22Rv1 (cell line): ENCODE measurements around the gene PPIL6.

Experiments used
- H3K27ac ChIP-seq: fragments of 450-650 bp; 2 replicates; pipeline ENCODE4 v1.5.1; 2017
- CTCF ChIP-seq: fragments of 450-650 bp; IDR thresholded peaks from 2 replicates; pipeline ENCODE4 v1.5.1; 2017; ENCODE audit warnings: mild to moderate bottlenecking
- ZFX ChIP-seq: fragments of 450-650 bp; IDR thresholded peaks from 2 replicates; pipeline ENCODE4 v1.6.1; 2017; ENCODE audit warnings: antibody characterized with exemption, borderline replicate concordance

The PPIL6 gene

GRCh38 chr6:109474995-109475394, 34.6 kb upstream of the PPIL6 start:
- H3K27ac ChIP-seq = no peak overlapping the region
- TF ChIP-seq ZFX (no peak), CTCF (no peak)

DNA sequence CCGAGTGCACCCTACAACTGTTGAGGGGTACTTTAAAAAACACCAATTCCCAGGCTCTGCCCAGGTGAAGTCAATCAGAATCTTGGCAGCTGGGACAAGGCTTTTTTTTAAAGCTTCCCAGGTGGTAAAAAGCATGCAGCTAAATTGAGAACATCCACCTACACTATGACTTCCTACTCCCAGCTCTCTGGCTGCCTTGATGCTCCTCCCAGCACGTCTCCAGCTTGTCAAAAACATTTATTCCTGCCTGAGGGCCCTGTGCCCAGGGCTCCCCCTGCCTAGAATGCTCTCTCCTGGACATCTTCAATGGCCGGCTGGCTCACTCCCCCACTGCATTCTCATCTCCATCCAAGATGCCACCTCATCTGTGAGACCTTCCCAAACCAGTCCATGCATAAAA, 32.7 kb upstream of the PPIL6 start:
- TF ChIP-seq ZFX (no peak), CTCF (no peak)
- no peak overlapping the region for H3K27ac ChIP-seq

DNA sequence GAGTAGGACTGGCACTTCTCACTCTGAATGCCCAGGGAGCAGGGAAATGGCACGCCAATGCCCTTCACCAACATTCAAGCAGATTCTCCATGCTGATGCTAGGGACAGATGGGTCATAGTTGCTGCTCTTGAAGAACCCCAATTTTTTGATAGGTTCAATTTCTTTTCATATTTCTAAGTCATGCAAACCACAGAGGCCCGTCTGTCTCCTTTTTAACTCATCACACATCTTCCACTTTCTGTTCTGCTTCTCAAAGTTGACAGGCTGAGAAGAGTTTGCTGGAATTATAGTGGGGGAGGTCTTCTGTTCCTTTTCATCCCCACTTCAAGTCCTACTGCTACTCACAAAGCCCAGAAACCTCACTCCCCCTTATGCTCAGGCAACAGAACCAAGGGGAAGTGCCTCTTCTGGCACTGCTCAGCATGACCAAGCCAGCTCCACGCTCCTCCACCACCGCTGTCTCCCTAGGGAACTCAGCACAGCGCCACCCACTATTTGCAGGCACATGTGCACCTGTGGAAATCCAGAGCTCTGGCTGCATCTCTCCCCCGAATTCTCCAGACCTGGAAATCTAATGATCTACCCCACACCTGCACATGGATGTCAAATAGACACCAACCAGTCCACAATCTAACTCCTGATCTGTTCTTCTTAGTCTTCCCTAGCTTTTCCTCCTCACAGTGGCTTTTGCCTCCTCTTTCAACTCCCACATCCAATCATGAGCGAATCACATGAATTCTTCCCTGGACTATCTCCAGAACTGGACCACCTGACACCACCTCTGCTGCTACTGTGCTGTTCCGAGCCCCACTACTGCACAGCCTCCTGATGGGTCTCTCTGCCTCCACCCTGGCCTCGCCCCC, 31.9 kb upstream of the PPIL6 start:
- TF ChIP-seq ZFX (no peak), CTCF (no peak)
- no peak overlapping the region for H3K27ac ChIP-seq

GRCh38 chr6:109471105-109471810, 30.8 kb upstream of the PPIL6 start:
- TF ChIP-seq ZFX (no peak), CTCF (no peak)
- no peak overlapping the region for H3K27ac ChIP-seq

DNA sequence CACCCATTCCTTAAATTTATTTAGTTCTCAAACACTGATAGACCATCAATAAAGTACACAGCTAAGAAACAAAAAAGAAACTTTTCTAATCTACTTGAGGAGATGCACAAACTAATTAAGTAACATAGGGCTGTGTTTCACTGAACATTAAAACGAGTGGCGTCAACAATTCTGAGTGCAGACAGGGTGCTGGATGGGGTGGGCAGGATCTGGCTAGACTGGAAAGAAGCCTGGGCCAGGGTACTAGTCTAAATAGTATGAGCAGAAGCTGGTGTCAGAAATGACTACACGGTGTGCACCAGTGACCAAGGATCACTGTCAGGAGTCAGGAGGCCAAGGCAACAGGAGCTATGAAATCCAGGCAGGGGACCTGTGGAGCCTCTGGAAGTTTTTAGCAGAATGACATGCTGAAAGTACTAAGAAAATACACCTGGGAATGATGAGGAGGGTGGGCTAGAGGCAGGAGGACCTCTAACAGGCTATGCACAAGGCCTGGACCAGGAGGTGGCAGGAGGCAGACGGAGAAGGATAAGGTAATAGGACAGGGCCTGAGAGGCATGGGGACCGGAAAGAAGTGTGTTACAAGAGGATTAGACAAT, 29.3 kb upstream of the PPIL6 start:
- TF ChIP-seq CTCF = no peak
- TF ChIP-seq ZFX = no peak
- H3K27ac ChIP-seq = no peak overlapping the region

DNA sequence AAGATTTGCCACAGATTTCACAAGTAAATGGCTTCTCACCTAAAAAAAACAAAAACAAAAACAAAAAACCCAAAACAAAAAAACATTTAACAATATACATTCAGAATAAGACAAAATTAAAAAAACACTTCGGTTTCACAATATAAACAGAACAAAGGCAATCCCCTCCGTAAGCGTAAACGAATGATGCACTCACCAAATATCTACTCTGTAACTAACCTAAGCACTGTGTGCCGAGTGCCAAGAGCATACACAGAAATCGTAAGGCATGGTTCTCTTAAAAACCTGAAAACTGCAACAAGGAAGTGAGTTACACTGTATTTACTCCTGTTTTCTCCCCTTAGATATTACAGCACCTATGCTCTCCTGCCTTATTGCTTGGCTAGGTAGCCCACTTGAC, 27.3 kb upstream of the PPIL6 start:
- H3K27ac ChIP-seq = no peak overlapping the region
- TF ChIP-seq ZFX (no peak), CTCF (no peak)
